Kidney (tissue), 14 donors: ENCODE measurements around the gene ESRRG. TPM values are rescaled to one million over a fixed set of nuclear protein-coding genes. Genes with fewer than 3 reads are reported as not detected.

ENCODE experiments used
- DNase-seq, 5 donors: peaks; one replicate each; pipeline ENCODE4 v3.0.0-alpha.2; 2013 to 2020
- FAIRE-seq: peaks from 2 replicates; lab custom pipeline; 2012; peaks lifted over from hg19 to GRCh38; lab: Jason Lieb, UNC
- H3K27ac ChIP-seq, 2 donors: one replicate each; pipeline ENCODE4 v1.7.0; 2013; ENCODE audit warnings: low read depth in 2 of 2, low read length in 2 of 2, inconsistent platforms in 1 of 2
- H3K27me3 ChIP-seq: one replicate; pipeline ENCODE4 v1.7.1; 2013; ENCODE audit warnings: low read length, inconsistent platforms; ENCODE audit not compliant: control insufficient read depth, insufficient read depth
- H3K36me3 ChIP-seq, 3 donors: one replicate each; pipeline versions ENCODE4 v1.7.0 to v1.7.1; 2013; ENCODE audit warnings: low read length in 3 of 3, control low read depth in 1 of 3, inconsistent platforms in 1 of 3; ENCODE audit not compliant: insufficient read depth in 3 of 3, control insufficient read depth in 2 of 3
- H3K4me1 ChIP-seq, 3 donors: one replicate each; pipeline versions ENCODE4 v1.7.0 to v1.7.1; 2013; ENCODE audit warnings: low read length in 3 of 3, inconsistent platforms in 1 of 3, low read depth in 1 of 3; ENCODE audit not compliant: control insufficient read depth in 2 of 3, insufficient read depth in 2 of 3
- H3K4me3 ChIP-seq, 3 donors: one replicate each; pipeline versions ENCODE4 v1.7.0 to v1.8.1; 2013; ENCODE audit warnings: low read length in 3 of 3, control low read depth in 1 of 3, inconsistent platforms in 1 of 3
- H3K9ac ChIP-seq, 3 donors: one replicate each; pipeline versions ENCODE4 v1.7.0 to v1.7.1; 2013; ENCODE audit warnings: low read length in 3 of 3, control low read depth in 1 of 3, inconsistent platforms in 1 of 3
- H3K9me3 ChIP-seq, 3 donors: one replicate each; pipeline versions ENCODE4 v1.7.0 to v1.7.1; 2013; ENCODE audit warnings: low read length in 3 of 3, control low read depth in 1 of 3, inconsistent platforms in 1 of 3; ENCODE audit not compliant: control insufficient read depth in 2 of 3, insufficient read depth in 1 of 3
- intact Hi-C: fragments of 100-400 bp; cut with DNase I; formaldehyde crosslinking; loops from one replicate; pipeline ENCODE4 v1.11.1; 2022
- polyA plus RNA-seq: library from polyadenylated mRNA; stranded (reverse); fragments of 350-450 nt; fragmentation: Illumina TruSeq; extraction: RNeasy Lipid Tissue Mini Kit (QIAGEN cat#74804); gene quantifications from one replicate; pipeline ENCODE4 v1.2.3, GENCODE V29; 2014; ENCODE audit warnings: low read depth, low replicate concordance; ENCODE audit not compliant: insufficient read depth
- total RNA-seq: library from RNA; stranded (reverse); fragmentation: NEBNext Ultra II Directional; extraction: Animal tissue kit (Norgen Biotek cat#: 25700); gene quantifications from one replicate; pipeline ENCODE4 v1.2.1, GENCODE V29; 2021
- TF ChIP-seq, protein P1 (sequence below): IDR thresholded peaks from 3 replicates; pipeline ENCODE4 v1.5.1; 2012; ENCODE audit warnings: mild to moderate bottlenecking, moderate library complexity, borderline replicate concordance; ENCODE audit not compliant: insufficient read depth; ENCODE audit errors: extremely low read depth
- donor health status: control.
- donor health status: control.
- donor health status: control.
- donor health status: control.
- donor health status: control.
- donor health status: DM: yes; HTN: yes; CAD: no.
- donor health status: Normal renal cell carcinoma (clear cell type).

ESRRG gene
- total and polyA plus RNA-seq, 2 donors from 2014 or later, result 11.9 to 25.3 TPM

DNA sequence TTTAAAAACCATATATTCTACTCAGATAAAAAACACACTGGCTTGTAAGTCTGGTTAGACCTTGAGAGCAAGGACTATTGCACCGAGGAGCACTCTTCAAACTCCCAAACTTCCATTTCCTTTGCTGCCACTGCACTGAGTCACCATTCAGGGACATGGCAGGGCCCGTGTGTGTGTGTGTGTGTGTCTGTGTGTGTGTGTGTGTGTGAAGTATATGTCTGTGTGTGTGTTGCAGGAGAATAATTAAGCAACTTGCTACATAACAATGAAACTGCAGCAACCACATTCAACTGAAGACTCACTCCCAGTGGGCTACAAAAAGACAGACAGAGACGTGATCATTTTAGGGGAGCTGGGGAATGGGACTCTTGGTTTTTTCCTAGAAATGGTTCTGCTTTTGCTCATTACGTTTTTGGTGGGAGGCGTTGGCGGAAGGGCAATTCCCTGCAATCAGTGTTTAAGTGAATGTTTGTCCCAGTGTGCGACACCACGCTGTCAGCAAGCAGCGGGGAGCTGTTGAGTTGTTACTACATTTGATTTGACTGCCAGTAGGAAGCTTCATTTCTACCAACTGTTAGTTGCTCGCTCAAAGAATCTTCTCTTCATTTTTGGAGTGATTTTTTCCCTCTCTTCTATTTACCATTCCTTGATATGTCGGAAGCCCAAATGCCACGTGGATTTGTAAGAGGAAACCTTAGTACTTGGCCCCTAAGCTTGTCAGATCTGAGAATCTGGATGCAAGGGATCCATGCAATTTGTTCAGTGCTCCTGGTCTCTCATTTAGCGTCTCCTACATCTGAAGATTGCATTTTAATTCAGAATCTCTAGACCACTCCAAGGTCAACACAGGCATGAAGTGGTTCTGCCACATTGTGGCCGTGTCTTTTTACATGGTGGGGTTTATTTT lies 36.1 kb downstream of the ESRRG start:
- H3K9me3 ChIP-seq, result no peaks in the 10 kb centered on the region
- no peaks in the 10 kb centered on the region for H3K36me3 ChIP-seq
- TF ChIP-seq, protein P1, sequence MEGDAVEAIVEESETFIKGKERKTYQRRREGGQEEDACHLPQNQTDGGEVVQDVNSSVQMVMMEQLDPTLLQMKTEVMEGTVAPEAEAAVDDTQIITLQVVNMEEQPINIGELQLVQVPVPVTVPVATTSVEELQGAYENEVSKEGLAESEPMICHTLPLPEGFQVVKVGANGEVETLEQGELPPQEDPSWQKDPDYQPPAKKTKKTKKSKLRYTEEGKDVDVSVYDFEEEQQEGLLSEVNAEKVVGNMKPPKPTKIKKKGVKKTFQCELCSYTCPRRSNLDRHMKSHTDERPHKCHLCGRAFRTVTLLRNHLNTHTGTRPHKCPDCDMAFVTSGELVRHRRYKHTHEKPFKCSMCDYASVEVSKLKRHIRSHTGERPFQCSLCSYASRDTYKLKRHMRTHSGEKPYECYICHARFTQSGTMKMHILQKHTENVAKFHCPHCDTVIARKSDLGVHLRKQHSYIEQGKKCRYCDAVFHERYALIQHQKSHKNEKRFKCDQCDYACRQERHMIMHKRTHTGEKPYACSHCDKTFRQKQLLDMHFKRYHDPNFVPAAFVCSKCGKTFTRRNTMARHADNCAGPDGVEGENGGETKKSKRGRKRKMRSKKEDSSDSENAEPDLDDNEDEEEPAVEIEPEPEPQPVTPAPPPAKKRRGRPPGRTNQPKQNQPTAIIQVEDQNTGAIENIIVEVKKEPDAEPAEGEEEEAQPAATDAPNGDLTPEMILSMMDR, result no peak
- no peaks in the 10 kb centered on the region for H3K27me3 ChIP-seq
- FAIRE-seq (no peak), DNase-seq (peak in 1 of 5 donors; percentile 4)
- H3K27ac ChIP-seq, result no peak overlapping the region
- intact Hi-C loops, result no loop called here
- no peak overlapping the region for H3K9ac ChIP-seq
- H3K4me3 ChIP-seq, result no peak overlapping the region
- H3K4me1 ChIP-seq, result no peaks in the 10 kb centered on the region

DNA sequence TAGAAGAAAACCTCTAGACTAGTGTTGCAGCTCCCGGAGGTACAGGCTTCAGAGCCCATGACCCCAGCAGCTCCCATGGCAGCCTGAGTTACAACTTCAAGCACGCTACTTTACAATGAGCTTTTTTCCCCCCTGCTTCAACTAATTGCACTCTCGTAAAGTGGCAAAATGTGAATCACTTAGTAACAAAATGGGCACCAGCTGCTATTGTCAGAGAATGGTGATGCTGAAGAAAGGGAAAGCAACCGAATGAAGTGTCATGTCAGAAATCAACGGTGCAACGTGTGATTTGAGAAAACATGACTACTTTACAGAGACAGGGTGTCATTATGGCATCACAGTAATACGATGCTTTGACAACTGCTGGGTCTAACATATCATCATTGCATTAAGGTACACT lies 40.5 kb downstream of the ESRRG start:
- no peak overlapping the region for H3K27ac ChIP-seq
- no peaks in the 10 kb centered on the region for H3K4me1 ChIP-seq
- no peaks in the 10 kb centered on the region for H3K9me3 ChIP-seq
- TF ChIP-seq, protein P1, result no peak
- H3K4me3 ChIP-seq, result no peak overlapping the region
- no peaks in the 10 kb centered on the region for H3K27me3 ChIP-seq
- no peaks in the 10 kb centered on the region for H3K36me3 ChIP-seq
- no peak overlapping the region for H3K9ac ChIP-seq
- FAIRE-seq (no peak), DNase-seq (peak in 4 of 5 donors; percentile 29 to 54 (median 36))
- intact Hi-C loops, result no loop called here

DNA sequence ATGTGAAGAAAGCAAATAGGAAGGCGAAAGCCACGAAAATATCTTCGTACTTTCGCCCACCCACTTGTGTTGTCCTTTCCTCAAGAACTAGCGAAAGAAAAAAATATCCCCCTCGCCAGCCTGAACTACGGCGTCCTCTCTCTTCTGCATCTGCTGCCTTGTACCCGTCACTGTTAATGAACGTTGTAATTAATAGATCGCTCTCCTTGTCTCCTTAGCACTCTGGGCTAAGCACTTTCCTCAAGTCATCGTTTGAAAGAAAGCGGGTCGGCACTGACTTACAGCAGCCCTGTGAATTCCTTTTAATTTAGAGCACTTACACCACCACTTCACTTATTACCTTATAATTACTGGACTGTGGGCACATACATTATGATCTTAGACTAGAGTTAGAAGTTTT lies 44.1 kb downstream of the ESRRG start:
- Histone ChIP-seq H3K4me1 (no peaks in the 10 kb centered on the region), H3K4me3 (no peak overlapping the region), H3K9me3 (no peaks in the 10 kb centered on the region), H3K27me3 (no peaks in the 10 kb centered on the region), H3K9ac (no peak overlapping the region), H3K36me3 (no peaks in the 10 kb centered on the region), H3K27ac (no peak overlapping the region)
- FAIRE-seq, result no peak
- intact Hi-C loops, result no loop called here
- no peak for DNase-seq
- TF ChIP-seq, protein P1, result no peak
